Sigmoid colon (tissue), 7 donors: ENCODE measurements around the gene RPTOR. TPM values are rescaled to one million over a fixed set of nuclear protein-coding genes. Genes with fewer than 3 reads are reported as not detected.

ENCODE experiments used
- DNase-seq: peaks from one replicate; pipeline ENCODE4 v3.0.0-alpha.2; 2019
- H3K27ac ChIP-seq, 4 donors: fragments of 200-600 bp; sonication (generic); one replicate each; pipeline ENCODE4 v1.5.1; 2016 to 2019; ENCODE audit warnings: mild to moderate bottlenecking in 1 of 4
- H3K27me3 ChIP-seq, 3 donors: fragments of 200-600 bp; sonication (generic); one replicate each; pipeline ENCODE4 v1.5.1; 2019; ENCODE audit warnings: mild to moderate bottlenecking in 1 of 3
- H3K36me3 ChIP-seq, 4 donors: fragments of 200-600 bp; sonication (generic); one replicate each; pipeline ENCODE4 v1.5.1; 2016 to 2019
- H3K4me1 ChIP-seq, 4 donors: fragments of 200-600 bp; sonication (generic); one replicate each; pipeline ENCODE4 v1.5.1; 2017 to 2019
- H3K4me3 ChIP-seq, 4 donors: fragments of 200-600 bp; sonication (generic); one replicate each; pipeline ENCODE4 v1.5.1; 2017 to 2019; ENCODE audit warnings: mild to moderate bottlenecking in 2 of 4, moderate library complexity in 1 of 4
- H3K9me3 ChIP-seq, 4 donors: fragments of 200-600 bp in 3 of 4; sonication (generic) in 3 of 4; one replicate each; pipeline versions ENCODE4 v1.5.1 to v1.6.1; 2013 to 2019
- POLR2AphosphoS5 ChIP-seq, 4 donors: sonication (generic); formaldehyde crosslinking; IDR thresholded peaks; one replicate each; pipeline ENCODE4 v1.6.1; 2017; ENCODE audit warnings: antibody characterized with exemption in 4 of 4
- WGBS, 2 donors: extraction: QIAGEN DNeasy Blood & Tissue Kit; methylation state at CpG; one replicate each; pipeline ENCODE4 v1.1.7; 2013; 5-methylcytosine and 5-hydroxymethylcytosine counted together
- intact Hi-C: fragments of 100-400 bp; cut with DNase I; formaldehyde crosslinking; loops from one replicate; pipeline ENCODE4 v1.15.1; 2023
- polyA plus RNA-seq, 3 donors: library from polyadenylated mRNA; stranded (reverse); fragments of 200-250 nt; gene quantifications; one replicate each; pipeline ENCODE4 v1.2.3, GENCODE V29; 2013
- small RNA-seq, 3 donors: library from RNA; depleted of rRNA; stranded (forward); fragments of <200 nt; gene quantifications; one replicate each; pipeline ENCODE3, GENCODE V24; 2016
- total RNA-seq, 4 donors: library from RNA; depleted of rRNA; stranded (reverse); fragments of >200 nt; gene quantifications; one replicate each; pipeline ENCODE4 v1.1.0, GENCODE V29; 2016
- TF ChIP-seq, protein P1 (sequence below), 4 experiments: fragments of 450-650 bp in 3 of 4; fragments of 200-600 bp in 1 of 4; IDR thresholded peaks; one replicate each; pipeline ENCODE4 v1.5.1; 2016 to 2019; ENCODE audit warnings: antibody characterized with exemption in 4 of 4, mild to moderate bottlenecking in 3 of 4, moderate library complexity in 2 of 4
- donor health status: healthy with polysubstance abuse.
- donor health status: Bipolar disorder and iron deficiency.
- donor health status: healthy.

RPTOR gene
- total and polyA plus RNA-seq, 7 donors = 3.7 to 68.7 (median 22.9) TPM

DNA sequence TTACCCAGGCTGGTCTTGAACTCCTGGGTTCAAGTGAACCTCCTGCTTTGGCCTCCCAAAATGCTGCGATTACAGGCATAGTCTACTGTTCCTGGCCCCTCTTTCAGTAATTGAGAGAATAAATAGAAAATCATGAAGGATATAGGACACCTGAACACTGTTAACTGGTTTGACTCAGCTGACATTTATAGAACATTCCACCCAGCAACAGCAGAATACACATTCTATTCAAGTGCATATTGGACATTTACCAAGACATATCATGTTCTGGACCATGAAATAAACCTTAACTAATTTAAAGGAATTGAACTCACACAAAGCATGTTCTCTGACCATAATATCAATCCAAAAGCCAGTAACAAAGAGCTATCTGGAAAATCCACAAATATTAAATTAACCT is 470.5 kb downstream of the RPTOR start:
- WGBS, 2 donors = 90 to 97% methylated on average over 1 of the region's 1 CpG
- H3K4me1 ChIP-seq = peaks cover 0 to 52% (median 29%) of the 10 kb centered on the region in 4 donors
- H3K27me3 ChIP-seq = no peaks in the 10 kb centered on the region
- H3K27ac ChIP-seq = peak overlapping the region in 1 of 4 donors; percentile 18
- H3K36me3 ChIP-seq = no peaks in the 10 kb centered on the region
- intact Hi-C loops = no loop called here
- H3K4me3 ChIP-seq = no peak overlapping the region
- no peak for DNase-seq
- peak in 3 of 4 donors; percentile 25 to 29 (median 28) for TF ChIP-seq POLR2AphosphoS5 (IDR thresholded peaks at IDR 0.05)
- TF ChIP-seq, protein P1, sequence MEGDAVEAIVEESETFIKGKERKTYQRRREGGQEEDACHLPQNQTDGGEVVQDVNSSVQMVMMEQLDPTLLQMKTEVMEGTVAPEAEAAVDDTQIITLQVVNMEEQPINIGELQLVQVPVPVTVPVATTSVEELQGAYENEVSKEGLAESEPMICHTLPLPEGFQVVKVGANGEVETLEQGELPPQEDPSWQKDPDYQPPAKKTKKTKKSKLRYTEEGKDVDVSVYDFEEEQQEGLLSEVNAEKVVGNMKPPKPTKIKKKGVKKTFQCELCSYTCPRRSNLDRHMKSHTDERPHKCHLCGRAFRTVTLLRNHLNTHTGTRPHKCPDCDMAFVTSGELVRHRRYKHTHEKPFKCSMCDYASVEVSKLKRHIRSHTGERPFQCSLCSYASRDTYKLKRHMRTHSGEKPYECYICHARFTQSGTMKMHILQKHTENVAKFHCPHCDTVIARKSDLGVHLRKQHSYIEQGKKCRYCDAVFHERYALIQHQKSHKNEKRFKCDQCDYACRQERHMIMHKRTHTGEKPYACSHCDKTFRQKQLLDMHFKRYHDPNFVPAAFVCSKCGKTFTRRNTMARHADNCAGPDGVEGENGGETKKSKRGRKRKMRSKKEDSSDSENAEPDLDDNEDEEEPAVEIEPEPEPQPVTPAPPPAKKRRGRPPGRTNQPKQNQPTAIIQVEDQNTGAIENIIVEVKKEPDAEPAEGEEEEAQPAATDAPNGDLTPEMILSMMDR (IDR thresholded peaks at IDR 0.05) = no peak
- H3K9me3 ChIP-seq = peaks cover 0 to 7% (median 0%) of the 10 kb centered on the region in 4 donors

Small RNA genes lying within 50 kb of the gene (small RNA-seq; reads per million reads assigned to genes)
- gene AC120024.2 (0 reads per million in 3 donors), gene AC120024.3 (0 reads per million in 3 donors)

Other genes starting within 250 kb of the RPTOR start
- 10 to 100 TPM in 3 of 4 donors, 1 to 10 TPM in 1; 9.5 to 23.5 (median 16.7) TPM for gene ENDOV, start 129.7 kb upstream of the RPTOR start, total RNA-seq
- 10 to 100 TPM; 14.1 to 18.6 (median 17.4) TPM for gene ENDOV, start 129.7 kb upstream of the RPTOR start, polyA plus RNA-seq
- gene NPTX1, start 68.2 kb upstream of the RPTOR start, total RNA-seq = 10 to 100 TPM; 36.9 to 67.3 (median 46.0) TPM
- gene NPTX1, start 68.2 kb upstream of the RPTOR start, polyA plus RNA-seq = 1 to 10 TPM in 1 of 3 donors, under 1 TPM in 2; 0.60 to 1.9 (median 0.69) TPM